Natural killer cell treated with Interleukin-12 subunit alpha and Interleukin-12 subunit beta and Interleukin-15 and Interleukin-18, amount 100 ng/mL, for 72 hours (primary cell): ENCODE data around the gene KRTAP5-3. TPM values are rescaled to one million over a fixed set of nuclear protein-coding genes. Genes with fewer than 3 reads are reported as not detected.
"Not testable (repeated sequence)": the region's sequence is repeated elsewhere in the genome, so short reads cannot be mapped to it uniquely, and the experiment has no call there.

Source experiments
- ATAC-seq, 2 donors: fragments of 150-1000 bp; cut with Tn5 transposase in 1 of 2; sonication (Bioruptor Pico), chemical (Tn5 transposase) in 1 of 2; 2 replicates each; pipeline ENCODE4 v1.10.0; 2021
- DNase-seq: peaks from one replicate; pipeline ENCODE4 v3.0.0; 2022; ENCODE audit warnings: low spot score
- H3K27ac Mint-ChIP-seq, 2 donors: 1 replicate in 1 of 2; 2 replicates in 1 of 2; pipeline ENCODE4 v1.8.0; 2022; ENCODE audit warnings: mixed read lengths in 2 of 2, mild to moderate bottlenecking in 1 of 2, moderate library complexity in 1 of 2
- H3K27me3 Mint-ChIP-seq, 2 donors: 1 replicate in 1 of 2; 2 replicates in 1 of 2; pipeline ENCODE4 v1.8.0; 2022; ENCODE audit warnings: mixed read lengths in 2 of 2
- H3K36me3 Mint-ChIP-seq: one replicate; pipeline ENCODE4 v1.8.0; 2022; ENCODE audit warnings: mixed read lengths
- H3K4me1 Mint-ChIP-seq, 2 donors: 1 replicate in 1 of 2; 2 replicates in 1 of 2; pipeline ENCODE4 v1.8.0; 2022; ENCODE audit warnings: low read depth in 2 of 2, mixed read lengths in 2 of 2, mild to moderate bottlenecking in 1 of 2
- H3K4me3 Mint-ChIP-seq: one replicate; pipeline ENCODE4 v1.8.0; 2022; ENCODE audit warnings: mixed read lengths
- H3K9me3 Mint-ChIP-seq: 2 replicates; pipeline ENCODE4 v1.8.0; 2022; ENCODE audit warnings: mixed read lengths
- total RNA-seq, 2 donors: library from RNA; stranded (reverse); gene quantifications; one replicate each; pipeline ENCODE4 v1.2.3, GENCODE V29; 2022

The KRTAP5-3 gene
- total RNA-seq, 2 donors from 2014 or later: not detected

DNA sequence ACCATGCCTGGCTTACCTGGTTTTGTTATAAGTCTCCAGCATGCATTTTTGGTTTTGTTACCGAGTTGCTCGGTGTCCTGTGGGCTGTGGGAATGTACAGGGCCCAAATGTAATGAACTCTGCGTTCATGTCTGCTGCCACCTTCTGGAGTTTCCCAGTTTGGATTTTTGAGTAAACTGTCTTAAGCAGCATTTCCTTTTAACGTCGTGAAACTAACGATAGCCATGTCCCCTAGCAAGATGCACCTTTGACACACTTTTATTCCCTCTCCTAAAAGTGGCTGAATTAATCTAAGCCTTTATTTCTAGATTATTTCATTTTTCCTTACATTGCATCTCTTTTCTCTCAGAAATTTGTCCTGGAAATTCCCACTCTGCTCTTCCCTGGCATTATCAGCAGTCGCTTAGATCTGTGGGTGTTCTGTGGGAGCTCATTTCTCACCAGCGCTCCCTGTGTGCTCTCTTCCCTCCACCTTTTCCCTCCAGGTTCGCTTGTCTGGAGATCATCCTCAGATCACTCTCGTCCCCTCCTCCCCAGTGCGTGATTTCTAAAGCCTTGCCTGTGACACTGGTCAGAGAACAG lies 12.2 kb downstream of the KRTAP5-3 start:
- not testable (repeated sequence) for H3K36me3 Mint-ChIP-seq, H3K4me3 Mint-ChIP-seq, H3K9me3 Mint-ChIP-seq, DNase-seq, H3K4me1 Mint-ChIP-seq, H3K27ac Mint-ChIP-seq, ATAC-seq
- H3K27me3 Mint-ChIP-seq: peaks cover 28 to 30% of the 10 kb centered on the region in 2 donors

DNA sequence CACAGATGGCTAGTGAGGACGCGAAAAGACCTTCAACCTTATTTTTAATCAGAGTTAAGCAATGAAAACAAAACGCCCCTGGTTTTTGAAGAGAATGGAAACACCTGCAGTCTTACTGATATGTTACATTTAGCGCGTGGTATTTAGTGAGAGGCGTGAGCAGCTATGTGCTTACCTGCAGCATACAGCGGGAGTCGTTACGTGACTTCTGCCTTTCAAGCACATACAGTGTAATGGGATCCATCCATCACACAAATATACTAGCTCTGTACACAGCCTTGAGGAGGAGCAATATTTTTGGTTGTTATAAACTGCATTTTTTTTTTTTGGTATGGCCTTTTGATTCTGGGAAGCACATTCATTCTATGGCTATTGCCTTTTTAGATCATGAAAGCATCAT lies 15.6 kb downstream of the KRTAP5-3 start:
- H3K4me3 Mint-ChIP-seq: no peak overlapping the region
- H3K27me3 Mint-ChIP-seq: peaks cover 7 to 19% of the 10 kb centered on the region in 2 donors
- H3K36me3 Mint-ChIP-seq: no peaks in the 10 kb centered on the region
- H3K4me1 Mint-ChIP-seq: peaks cover 13 to 23% of the 10 kb centered on the region in 2 donors
- no peak overlapping the region for H3K27ac Mint-ChIP-seq
- no peak for ATAC-seq
- no peaks in the 10 kb centered on the region for H3K9me3 Mint-ChIP-seq
- no peak for DNase-seq

DNA sequence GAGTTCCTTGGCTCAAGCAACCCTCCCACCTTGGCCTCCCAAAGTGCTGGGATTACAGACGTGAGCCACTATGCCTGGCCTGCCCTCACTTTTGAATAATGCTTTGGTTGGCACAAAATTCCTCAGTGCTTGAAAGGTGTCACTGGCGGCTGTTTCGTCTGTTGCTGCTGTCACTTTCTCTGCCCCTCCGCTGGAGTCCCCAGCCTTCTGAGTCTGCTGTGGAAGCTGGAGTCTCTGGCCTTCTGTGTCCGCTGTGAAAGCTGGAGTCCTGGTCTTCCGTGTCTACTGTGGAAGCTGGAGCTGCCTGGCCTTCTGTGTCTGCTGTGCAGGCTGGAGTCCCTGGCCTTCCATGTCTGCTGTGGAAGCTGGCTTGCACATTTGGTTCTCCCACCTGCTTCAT lies 18.3 kb downstream of the KRTAP5-3 start:
- H3K27me3 Mint-ChIP-seq: peaks cover 0 to 3% of the 10 kb centered on the region in 2 donors
- no peaks in the 10 kb centered on the region for H3K9me3 Mint-ChIP-seq
- DNase-seq (no peak), ATAC-seq (no peak)
- no peaks in the 10 kb centered on the region for H3K36me3 Mint-ChIP-seq
- no peak overlapping the region for H3K4me3 Mint-ChIP-seq
- H3K4me1 Mint-ChIP-seq: peaks cover 13 to 21% of the 10 kb centered on the region in 2 donors
- peak overlapping the region; percentile 57 to 59 for H3K27ac Mint-ChIP-seq

DNA sequence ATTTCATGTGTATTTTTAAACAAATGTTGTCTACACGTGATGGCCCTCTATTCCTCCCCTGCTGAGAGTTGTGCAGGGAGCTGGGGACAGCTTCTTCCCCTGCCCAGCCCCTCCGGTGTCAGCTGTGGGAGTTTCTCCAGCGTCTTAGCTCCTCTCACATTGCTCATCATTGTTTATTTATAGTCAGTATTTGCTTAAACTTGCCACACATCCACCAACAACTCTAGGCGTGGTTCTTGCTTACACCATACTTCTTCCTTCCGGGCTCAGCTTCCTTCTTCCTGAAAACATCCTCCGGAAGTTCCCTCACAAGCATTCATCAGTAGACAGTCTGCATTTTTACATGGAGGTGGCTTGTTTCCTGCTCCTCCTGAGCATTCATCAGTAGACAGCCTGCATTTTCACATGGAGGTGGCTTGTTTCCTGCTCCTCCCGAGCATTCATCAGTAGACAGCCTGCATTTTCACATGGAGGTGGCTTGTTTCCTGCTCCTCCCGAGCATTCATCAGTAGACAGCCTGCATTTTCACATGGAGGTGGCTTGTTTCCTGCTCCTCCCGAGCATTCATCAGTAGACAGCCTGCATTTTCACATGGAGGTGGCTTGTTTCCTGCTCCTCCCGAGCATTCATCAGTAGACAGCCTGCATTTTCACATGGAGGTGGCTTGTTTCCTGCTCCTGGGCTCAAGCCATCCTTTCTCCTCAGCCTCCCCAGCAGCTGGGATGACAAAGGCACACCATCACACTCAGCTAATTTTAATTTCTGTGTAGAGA lies 18.9 kb downstream of the KRTAP5-3 start:
- H3K9me3 Mint-ChIP-seq, H3K36me3 Mint-ChIP-seq, DNase-seq, H3K27me3 Mint-ChIP-seq: not testable (repeated sequence)
- peak; percentile 81 to 86 for ATAC-seq
- Mint-ChIP-seq H3K4me1 (peaks cover 13 to 21% of the 10 kb centered on the region in 2 donors), H3K4me3 (peak overlapping the region; percentile 72), H3K27ac (peak overlapping the region; percentile 74 to 92)

DNA sequence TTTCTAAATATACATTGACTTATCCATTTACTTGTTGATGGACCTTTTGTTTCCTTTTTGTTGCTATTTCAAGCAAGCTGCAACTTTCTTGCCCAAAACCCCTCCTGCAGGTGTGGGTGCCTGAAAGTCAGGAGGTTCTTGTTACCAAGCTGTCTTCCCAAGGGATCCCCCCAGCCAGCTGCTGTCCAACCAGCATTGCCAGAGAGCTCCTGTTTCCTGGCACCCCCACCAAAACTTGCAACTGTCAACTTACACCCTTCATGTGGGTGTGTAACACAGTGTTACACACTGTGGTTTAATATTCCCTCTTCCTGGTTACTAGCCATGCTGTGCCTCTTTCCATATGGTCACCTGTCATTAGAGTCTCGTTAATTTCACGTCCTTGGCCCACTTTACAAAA lies 21.6 kb downstream of the KRTAP5-3 start:
- H3K4me1 Mint-ChIP-seq: peaks cover 13 to 26% of the 10 kb centered on the region in 2 donors
- DNase-seq (no peak), ATAC-seq (no peak)
- H3K9me3 Mint-ChIP-seq: no peaks in the 10 kb centered on the region
- H3K4me3 Mint-ChIP-seq: no peak overlapping the region
- H3K36me3 Mint-ChIP-seq: no peaks in the 10 kb centered on the region
- H3K27ac Mint-ChIP-seq: no peak overlapping the region
- H3K27me3 Mint-ChIP-seq: peaks cover 0 to 4% of the 10 kb centered on the region in 2 donors

- not testable (repeated sequence) for H3K27me3 Mint-ChIP-seq, H3K27ac Mint-ChIP-seq, H3K36me3 Mint-ChIP-seq, H3K9me3 Mint-ChIP-seq, DNase-seq, H3K4me3 Mint-ChIP-seq, ATAC-seq
- H3K4me1 Mint-ChIP-seq: peaks cover 13 to 21% of the 10 kb centered on the region in 2 donors
Observed at GRCh38 chr11:1584661-1585370, 23.4 kb downstream of the KRTAP5-3 start, which contains the start of gene KRTAP5-1. Gene KRTAP5-1, minus strand, starts transcription at chr11:1585283. Its CDS starts 34 bp downstream, at chr11:1585249.

GRCh38 chr11:1582909-1583308 lies 25.4 kb downstream of the KRTAP5-3 start:
- H3K9me3 Mint-ChIP-seq: not testable (repeated sequence)

DNA sequence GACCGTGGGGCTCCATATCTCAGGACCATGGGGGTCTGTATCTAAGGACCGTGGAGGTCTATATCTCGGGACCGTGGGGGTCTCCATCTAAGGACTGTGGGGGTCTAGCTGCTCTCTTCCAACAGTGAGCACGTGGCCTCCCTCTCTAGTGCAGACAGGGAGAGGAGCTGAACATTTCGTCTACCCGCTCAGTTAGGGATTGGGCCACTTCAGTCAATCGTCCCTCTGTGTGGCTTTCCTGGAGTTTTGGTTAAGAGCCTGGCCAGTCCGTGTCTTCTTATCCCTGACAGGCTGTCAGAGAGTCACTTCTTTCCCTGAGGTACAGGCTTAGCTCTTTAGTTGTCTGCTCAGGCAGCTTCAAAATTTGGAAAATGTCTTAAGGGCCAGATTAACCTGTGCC lies 26.3 kb downstream of the KRTAP5-3 start:
- no peaks in the 10 kb centered on the region for H3K36me3 Mint-ChIP-seq
- peaks cover 0 to 9% of the 10 kb centered on the region in 2 donors for H3K4me1 Mint-ChIP-seq
- no peak for ATAC-seq
- H3K27me3 Mint-ChIP-seq: peaks cover under 1 to 7% of the 10 kb centered on the region in 2 donors
- H3K27ac Mint-ChIP-seq: no peak overlapping the region
- no peak for DNase-seq
- H3K4me3 Mint-ChIP-seq: no peak overlapping the region
- H3K9me3 Mint-ChIP-seq: no peaks in the 10 kb centered on the region

More at GRCh38 chr11:1582909-1583308, 25.4 kb downstream of the KRTAP5-3 start:
- H3K36me3 Mint-ChIP-seq, H3K27me3 Mint-ChIP-seq, H3K27ac Mint-ChIP-seq, DNase-seq, ATAC-seq, H3K4me1 Mint-ChIP-seq, H3K4me3 Mint-ChIP-seq: not testable (repeated sequence)

- no peak overlapping the region for H3K27ac Mint-ChIP-seq
- no peak for ATAC-seq
- peaks cover 6 to 7% of the 10 kb centered on the region in 2 donors for H3K27me3 Mint-ChIP-seq
- no peaks in the 10 kb centered on the region for H3K36me3 Mint-ChIP-seq
- no peak for DNase-seq
- no peak overlapping the region for H3K4me3 Mint-ChIP-seq
- H3K9me3 Mint-ChIP-seq: no peaks in the 10 kb centered on the region
- H3K4me1 Mint-ChIP-seq: peaks cover 0 to 6% of the 10 kb centered on the region in 2 donors
Observed at GRCh38 chr11:1576825-1577224, 31.4 kb downstream of the KRTAP5-3 start.

- ATAC-seq, H3K27me3 Mint-ChIP-seq, H3K27ac Mint-ChIP-seq, DNase-seq, H3K4me3 Mint-ChIP-seq, H3K9me3 Mint-ChIP-seq, H3K36me3 Mint-ChIP-seq, H3K4me1 Mint-ChIP-seq: not testable (repeated sequence)
Observed at GRCh38 chr11:1575756-1576155, 32.5 kb downstream of the KRTAP5-3 start.

GRCh38 chr11:1574933-1575242 lies 33.4 kb downstream of the KRTAP5-3 start:
- Mint-ChIP-seq H3K4me3 (peak overlapping the region; percentile 38), H3K9me3 (no peaks in the 10 kb centered on the region), H3K4me1 (peaks cover 0 to 6% of the 10 kb centered on the region in 2 donors), H3K36me3 (no peaks in the 10 kb centered on the region), H3K27me3 (peaks cover 6 to 7% of the 10 kb centered on the region in 2 donors), H3K27ac (no peak overlapping the region)
- DNase-seq (no peak), ATAC-seq (no peak)

DNA sequence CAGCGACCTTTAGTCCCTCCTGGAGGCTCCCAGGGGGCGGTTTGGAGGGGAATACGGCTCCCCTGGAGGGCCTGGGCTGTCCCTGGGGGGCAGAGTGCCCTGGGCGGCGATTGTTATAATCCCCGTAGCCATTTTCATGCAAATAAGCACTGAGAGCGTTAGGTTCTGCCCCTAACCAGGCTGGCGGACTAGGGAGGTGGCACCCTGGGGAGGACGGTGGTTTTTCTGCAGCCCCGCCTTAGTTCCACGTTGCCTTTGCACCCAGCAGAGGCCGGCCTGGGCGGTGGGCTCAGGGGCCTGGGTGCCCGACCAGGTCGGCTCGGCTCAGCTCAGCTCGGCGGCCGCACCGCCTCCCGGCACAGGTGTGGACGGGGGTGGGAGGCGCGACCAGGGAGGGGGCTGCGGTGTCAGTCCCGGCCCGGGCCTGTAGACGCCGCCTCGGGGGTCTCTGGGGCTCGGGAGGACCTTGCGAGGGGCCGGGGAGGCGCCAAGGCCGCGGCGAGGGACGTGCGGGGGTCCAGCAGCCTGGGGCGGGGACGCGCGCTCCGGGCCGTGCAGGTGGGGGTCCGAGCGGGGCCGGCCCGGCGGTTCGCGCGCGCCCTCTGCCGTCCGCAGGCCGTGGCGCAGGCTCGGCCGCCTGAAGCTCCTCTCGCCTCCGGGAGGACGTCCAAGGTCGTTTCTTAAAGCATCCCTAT lies 33.9 kb downstream of the KRTAP5-3 start:
- Mint-ChIP-seq H3K4me3 (peak overlapping the region; percentile 67), H3K27ac (peak overlapping the region in 1 of 2 donors; percentile 51), H3K9me3 (no peaks in the 10 kb centered on the region), H3K36me3 (no peaks in the 10 kb centered on the region), H3K27me3 (peaks cover 6 to 7% of the 10 kb centered on the region in 2 donors), H3K4me1 (peaks cover 0 to 9% of the 10 kb centered on the region in 2 donors)
- DNase-seq: peak; percentile 75
- ATAC-seq: peak; percentile 58 to 67

GRCh38 chr11:1573903-1574237 lies 34.4 kb downstream of the KRTAP5-3 start:
- Mint-ChIP-seq H3K27ac (peak overlapping the region in 1 of 2 donors; percentile 51), H3K36me3 (no peaks in the 10 kb centered on the region), H3K27me3 (peaks cover 6 to 7% of the 10 kb centered on the region in 2 donors), H3K4me1 (peaks cover 0 to 11% of the 10 kb centered on the region in 2 donors), H3K4me3 (peak overlapping the region; percentile 67), H3K9me3 (no peaks in the 10 kb centered on the region)
- DNase-seq: no peak
- peak in 1 of 2 donors; percentile 4 for ATAC-seq
